DMS53 treated with DMSO at 0.1 percent for 48 hours (cell line): ENCODE data around the gene CRHR2.

Experiments used
- DNase-seq: peaks from one replicate; lab custom pipeline; 2025; ENCODE audit not compliant: unreplicated experiment; lab: John Stamatoyannopoulos, UW

The CRHR2 gene

DNA sequence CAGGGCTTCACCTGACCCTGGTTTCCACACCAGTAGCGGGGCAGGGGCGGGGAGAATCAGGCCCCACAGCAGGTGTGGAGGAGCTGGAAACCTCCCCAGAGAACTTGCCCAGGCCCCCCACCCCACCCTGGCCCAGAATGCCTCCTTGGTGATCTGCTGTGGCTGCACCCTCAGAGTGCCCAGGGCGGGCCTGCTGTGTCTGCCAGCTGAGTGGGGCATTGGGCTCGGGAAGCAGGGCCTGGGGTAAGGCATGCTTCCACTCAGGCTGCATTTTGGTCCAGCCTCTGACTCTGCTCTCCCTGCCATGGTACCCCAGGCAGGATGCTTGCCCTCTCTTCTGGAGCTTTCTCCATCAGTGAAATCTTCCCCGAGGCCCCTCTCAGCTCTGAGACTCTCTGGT is 1.1 kb upstream of the CRHR2 start:
- DNase-seq: no peak

DNA sequence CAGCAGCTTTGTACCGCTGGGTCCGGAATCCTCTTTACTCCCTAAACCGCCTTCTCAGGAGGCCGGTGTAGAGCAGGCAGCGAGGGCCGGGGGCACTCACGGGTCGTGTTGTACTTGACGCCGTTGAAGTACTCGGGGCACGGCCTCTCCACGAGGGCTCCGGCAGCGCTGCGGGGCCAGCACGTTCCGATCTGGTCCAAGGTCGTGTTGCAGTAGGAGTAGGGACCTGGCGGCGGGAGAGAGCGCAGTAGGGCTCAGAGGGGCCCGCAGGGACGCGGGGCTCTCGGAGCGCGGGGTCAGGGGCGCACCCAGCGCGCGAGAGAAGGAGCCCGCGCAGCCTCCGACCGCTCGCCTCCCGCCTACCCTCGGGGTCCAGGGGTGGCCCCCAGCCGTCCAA is 443 bp downstream of the CRHR2 start:
- DNase-seq: no peak

DNA sequence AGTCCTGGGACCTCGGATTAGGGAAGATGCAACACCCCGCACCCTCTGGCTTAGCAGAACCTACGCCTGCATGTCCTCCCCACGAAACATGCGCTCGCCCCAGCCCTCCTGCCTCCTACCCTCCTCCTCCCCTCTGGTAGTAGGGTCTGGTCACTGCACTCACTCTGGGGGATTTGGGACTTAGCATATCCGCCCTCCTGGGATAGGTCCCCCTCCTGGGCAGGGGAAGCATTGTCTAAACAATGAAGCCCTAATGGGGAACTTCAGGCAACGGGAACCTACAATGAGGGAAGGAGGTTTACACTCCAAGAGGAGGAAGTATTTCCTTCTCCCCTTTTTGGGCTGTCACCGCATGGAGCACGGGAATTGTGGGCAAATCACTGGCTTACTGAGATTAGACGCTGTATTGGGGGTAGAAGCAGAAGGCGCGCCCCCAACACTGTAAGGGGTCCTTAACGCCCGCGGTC is 892 bp downstream of the CRHR2 start:
- no peak for DNase-seq

DNA sequence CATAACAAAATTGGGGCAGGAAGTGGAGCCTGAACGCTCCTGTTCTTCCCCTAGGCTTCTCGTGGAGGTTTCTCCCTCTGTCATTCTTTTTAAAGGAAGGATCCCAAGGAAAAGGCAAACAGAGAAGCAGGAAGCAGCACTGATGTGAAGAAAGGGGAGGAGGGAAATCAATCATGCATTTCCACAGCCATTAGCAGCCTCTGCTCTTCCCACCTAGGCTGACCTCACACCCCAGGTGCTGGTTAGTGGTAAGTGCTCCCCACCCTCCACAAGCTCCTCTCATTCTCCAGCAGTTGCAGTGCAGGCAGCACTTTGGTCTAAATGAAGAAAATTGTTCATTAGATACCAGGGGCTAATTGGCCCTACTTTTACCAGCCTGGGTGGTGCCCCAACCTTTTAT is 2.6 kb downstream of the CRHR2 start:
- peak; percentile 77 for DNase-seq

- no peak for DNase-seq
Measured at GRCh38 chr7:30678805-30679204, 3.5 kb downstream of the CRHR2 start.

GRCh38 chr7:30674876-30675275 is 7.4 kb downstream of the CRHR2 start:
- DNase-seq: no peak

DNA sequence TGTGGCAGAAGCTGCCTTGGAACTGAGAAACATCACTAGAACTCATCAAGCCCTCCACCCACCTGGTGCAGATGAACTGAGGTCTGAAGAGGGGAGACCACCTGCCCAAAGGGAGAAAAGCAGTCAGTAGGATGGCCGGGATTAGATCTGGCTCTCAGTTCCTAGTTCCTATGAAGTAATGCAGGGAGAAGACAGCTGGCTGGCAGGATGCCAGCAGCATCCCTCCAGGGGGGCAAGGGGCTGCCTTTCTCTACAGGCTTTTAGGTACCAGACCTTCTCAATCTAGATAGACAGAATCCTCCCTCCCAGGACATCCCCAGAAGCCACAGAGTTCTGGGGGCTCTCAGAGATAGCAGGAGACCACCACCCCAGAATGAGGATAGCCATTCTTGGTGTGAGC is 7.8 kb downstream of the CRHR2 start:
- DNase-seq: no peak

DNA sequence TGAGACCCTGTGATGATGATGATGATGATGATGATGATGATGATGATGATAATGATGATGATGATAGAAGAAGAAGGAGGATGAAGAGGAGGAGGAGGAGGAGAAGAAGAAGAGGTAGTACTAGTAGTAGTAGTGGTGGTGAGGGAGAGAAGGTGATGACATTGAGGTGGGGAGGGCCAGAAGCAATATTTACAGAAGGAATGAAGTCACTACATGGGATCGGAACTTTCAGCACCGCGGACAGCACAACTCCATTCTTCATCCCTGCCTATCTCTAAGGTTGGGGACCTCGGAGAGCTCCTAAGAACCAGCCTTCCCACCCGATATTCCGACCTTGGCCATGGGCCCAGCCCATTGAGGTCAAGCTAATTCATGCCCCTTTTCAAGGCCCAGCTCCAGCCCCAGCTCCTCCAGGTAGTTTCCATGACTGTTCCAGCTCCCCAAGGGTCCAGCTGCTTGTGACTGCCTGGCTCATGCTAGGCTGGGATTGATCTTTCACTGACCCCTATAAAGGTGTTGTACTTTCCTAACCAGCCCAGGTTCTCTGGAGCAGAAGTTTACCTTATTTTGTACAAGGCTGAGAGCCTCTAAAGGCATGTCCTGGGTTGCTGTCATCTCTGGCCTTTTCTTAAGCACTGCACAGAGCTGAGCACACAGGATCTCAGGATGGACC is 10.3 kb downstream of the CRHR2 start:
- peak; percentile 10 for DNase-seq

DNA sequence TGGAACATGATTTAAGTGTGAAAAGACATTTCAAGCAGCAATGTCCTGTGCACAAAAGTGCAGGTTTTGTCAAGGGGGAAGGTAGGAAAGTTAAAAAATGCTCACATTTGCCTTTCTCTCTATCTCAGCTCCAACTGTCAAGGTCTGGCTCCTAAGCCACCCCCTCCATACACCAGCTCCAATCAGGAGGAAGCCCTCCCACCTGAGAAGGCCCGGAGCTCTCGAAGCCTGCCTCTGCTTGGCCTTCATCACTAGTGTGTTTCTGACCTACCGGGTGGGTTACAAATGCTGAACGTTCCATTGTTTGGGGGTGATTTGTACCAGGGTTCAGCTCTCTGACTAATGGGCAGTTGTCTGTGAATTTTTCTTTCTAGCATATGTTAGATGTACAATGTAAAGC is 14.2 kb downstream of the CRHR2 start:
- no peak for DNase-seq

DNA sequence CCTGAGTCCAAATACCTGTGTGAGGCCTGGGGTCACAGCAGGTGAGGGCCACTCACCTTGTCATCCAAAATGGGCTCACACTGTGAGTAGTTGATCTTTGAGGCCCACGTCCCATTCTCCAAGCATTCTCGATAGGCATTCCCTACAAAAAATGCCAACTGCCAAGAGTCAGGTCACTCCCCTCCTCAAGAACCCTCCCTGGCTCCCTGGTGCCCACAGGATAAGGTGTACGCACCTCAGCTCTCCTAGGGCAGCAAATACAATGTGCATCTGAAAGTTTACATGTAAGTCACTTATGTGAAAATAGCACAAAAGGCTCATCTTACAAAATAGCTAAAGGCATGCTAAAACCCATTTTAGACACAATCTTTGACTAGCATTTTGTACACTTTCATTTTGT is 15.1 kb downstream of the CRHR2 start:
- no peak for DNase-seq

DNA sequence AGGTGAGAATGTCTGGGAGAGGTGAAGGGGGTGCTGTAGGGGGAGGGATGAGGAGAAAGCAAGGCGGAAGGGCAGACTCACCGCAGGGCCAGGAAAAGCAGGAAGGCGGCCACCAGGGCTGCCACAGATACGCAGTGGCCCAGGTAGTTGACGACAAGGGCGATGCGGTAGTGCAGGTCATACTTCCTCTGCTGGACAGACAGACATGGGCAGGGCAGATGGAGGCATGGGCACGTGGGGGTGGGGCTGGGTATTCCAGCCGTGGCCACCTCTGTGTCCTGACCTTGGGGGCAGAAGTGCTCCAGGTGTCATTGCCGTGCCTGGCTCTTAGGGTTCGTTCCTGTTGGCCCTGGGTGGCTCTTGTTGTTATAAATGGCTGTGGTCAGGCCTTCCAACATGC is 16.8 kb downstream of the CRHR2 start:
- DNase-seq: no peak

- DNase-seq: no peak
Measured at GRCh38 chr7:30665043-30665442, 17.2 kb downstream of the CRHR2 start.

DNA sequence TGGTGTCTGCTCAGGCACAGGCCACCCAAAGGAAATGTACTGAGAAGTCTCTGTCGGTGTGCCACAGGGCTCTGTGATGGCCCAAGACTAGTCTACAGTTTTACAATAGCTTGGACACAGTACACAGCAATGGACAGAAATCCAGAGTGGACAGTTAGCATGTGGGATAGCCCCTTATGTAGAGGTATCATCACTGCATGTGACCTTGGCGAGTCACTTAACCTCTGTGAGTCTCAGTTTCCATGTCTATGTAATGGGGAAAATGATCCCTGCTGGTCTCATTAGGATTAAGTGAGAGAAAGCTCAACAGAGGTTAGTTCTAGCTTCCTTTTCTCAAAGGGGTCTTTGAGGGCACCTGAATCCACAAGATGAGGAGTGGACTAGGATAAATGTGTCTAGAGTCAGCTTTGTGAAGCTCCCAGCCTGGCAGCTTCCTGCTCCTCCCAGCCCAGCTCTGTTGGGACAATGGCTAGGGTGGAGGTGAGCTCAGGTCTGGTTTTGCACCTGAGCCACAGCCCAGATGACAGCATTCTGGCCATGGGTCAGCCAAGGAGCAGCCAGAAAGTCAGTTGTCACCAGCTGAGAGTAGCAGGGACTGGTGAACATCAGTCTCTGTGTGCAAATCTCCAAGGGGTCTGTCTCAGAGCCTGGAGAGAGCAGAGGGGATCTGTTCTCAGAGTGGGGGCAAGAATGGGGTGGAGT is 17.9 kb downstream of the CRHR2 start:
- DNase-seq: no peak

DNA sequence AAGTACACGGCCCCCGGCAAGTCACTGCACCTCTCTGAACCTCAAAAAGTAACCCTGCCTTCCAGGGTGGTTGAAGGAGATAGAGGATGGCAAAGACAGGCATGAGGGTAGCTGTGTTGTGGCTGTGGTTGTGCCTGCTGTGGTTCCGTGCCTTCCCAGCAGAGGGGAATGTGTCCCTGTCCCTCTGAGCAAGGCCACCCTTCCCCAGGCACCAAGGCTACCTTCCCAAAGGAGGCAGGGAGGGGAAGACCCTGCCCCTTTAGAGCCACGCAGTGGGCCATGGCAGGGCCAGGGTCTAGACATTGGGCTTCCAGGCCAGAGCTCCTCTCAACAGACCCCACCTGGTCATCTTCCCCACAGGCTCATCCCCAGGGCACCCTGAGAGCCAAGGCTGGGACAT is 18.8 kb downstream of the CRHR2 start:
- DNase-seq: no peak

DNA sequence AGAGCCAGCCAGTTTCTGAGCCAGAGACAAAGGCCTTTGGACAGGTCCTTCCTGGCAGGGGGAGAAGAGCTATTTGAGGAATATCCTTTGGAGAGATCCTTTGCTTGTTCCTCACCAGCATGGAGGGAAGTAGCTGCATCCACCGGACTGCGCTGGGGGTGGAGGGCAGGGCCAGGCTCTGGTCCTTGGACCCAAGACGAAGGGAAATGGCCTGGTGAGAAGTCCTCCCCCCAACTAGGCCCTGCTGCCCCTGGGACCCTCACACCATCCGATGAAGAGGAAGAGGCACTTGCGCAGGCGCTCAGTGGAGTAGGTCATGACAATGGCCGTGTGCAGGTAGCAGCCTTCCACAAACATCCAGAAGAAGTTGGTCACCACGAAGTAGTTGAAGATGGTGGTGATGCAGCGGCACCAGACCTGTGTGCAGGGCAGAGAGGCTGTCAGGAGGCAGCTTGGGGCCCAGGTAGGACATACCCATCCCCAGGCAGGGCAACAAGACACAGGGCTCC is 19.8 kb downstream of the CRHR2 start:
- DNase-seq: no peak

- no peak for DNase-seq
Measured at GRCh38 chr7:30661926-30662325, 20.3 kb downstream of the CRHR2 start.

DNA sequence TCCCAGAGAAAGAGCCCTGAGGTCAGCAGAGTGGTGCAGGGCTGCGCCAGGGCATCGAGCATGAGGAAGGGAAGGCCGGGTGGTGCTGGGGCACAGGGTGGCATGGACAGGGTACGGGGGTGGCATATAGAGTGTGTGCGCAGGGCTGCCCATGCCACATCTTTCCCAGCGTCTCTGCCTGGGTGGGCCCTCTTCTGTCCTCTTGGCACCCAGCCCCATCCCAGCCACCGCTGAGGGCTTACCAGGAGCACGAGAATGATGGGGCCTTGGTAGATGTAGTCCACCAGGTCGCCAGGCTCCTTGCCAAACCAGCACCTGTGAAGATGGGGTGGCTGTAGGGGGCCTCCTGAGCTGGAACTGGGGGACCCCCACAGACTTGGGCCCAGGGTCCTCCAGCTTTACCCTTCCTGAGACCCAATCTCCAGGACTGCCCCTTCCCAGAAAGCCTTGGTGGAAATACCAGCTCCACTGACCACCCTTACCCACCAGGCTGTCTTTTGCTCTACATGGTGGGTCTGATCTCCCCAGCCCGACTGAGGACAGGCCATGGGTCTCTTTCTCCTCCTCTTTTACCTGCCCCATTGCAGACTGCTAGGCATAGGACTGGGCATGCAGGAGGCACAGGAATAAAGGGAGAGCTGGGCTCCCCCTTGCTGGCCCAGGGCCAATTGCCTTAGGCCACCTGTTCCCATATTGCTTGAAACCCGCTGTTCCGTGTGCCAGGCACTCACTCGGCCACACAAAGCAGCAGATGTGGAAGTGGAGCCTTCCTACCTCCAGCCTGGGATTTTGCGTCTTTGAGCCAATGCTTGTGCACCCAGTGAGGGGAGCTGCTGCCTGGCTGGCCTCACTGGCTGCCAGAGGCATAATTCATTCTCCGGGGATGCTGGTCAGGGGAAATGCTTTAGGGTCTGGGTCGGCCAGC is 21.7 kb downstream of the CRHR2 start:
- DNase-seq: no peak

DNA sequence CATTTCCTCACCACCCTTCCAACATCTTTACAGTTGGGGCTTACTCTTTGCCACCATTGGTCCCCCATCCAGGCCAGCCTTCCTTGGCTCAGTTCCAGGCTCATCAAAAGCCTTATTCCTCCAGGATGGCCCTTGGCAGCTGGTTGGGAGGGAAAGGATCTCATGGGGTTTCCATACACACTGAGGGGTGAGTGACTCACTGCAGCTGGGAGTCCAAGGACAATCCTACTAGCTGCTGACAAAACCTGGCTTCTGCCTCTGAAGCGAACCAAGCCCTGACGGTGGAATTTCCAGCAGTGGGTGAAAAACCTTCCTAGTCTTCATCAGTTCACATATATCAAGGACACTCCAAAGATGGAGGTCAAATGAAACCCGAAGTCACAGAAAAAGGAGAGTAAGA is 22.9 kb downstream of the CRHR2 start:
- DNase-seq: no peak

GRCh38 chr7:30658479-30659074 is 23.7 kb downstream of the CRHR2 start:
- DNase-seq: no peak

- DNase-seq: no peak
Measured at GRCh38 chr7:30657131-30657530, 25.1 kb downstream of the CRHR2 start.
